HG03060 (cell line): ENCODE data around the gene MAML3.
A peak's percentile ranks its signal among the peaks of the same experiment; 100 is the strongest.
"Not testable (repeated sequence)": the region's sequence is repeated elsewhere in the genome, so short reads cannot be mapped to it uniquely, and the experiment has no call there.

Source experiments
- ATAC-seq: cut with Tn5 transposase; IDR thresholded peaks from one replicate; pipeline ENCODE4 v1.9.1; 2021; ENCODE audit warnings: low read depth, moderate number of reproducible peaks; ENCODE audit not compliant: unreplicated experiment

The MAML3 gene

DNA sequence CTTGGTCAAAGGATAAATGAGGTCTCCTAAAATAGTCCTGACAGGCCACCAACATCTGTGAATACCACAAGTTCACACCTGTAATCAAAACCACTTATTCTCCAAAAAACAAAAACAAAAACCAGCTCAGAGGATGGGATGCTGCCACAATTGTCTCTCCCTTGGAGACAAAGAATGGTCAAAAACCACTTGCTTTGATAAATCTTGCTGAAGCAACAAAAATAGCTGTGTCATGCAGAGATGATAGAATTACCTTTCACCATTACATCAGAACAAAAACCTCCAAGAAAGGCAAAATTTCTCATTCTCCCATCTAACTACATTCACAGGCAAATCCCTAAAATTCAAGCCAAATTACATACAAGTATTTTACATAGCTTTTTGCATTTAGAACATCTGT is 180.4 kb downstream of the MAML3 start:
- no peak for ATAC-seq

GRCh38 chr4:139973015-139973414 is 181.0 kb downstream of the MAML3 start:
- no peak for ATAC-seq

GRCh38 chr4:139972305-139972704 is 181.7 kb downstream of the MAML3 start:
- no peak for ATAC-seq

DNA sequence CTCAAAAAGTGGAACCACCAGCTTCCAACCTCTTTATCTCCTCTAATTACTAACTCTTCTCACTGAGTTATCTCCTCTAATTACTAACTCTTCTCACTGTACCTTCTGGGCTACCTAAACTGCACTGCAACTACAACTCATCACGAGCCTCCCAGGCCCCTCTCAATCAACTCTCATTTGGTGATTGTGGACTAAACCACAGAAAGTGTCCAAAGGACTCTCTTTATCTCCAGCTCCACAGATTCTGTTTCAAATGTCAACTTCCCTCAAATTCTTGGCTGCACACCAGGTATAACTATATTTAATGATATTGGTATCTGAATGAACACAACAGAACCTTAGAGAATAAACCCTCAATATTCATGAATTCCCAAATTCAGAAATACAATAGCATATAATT is 182.9 kb downstream of the MAML3 start:
- ATAC-seq: no peak

DNA sequence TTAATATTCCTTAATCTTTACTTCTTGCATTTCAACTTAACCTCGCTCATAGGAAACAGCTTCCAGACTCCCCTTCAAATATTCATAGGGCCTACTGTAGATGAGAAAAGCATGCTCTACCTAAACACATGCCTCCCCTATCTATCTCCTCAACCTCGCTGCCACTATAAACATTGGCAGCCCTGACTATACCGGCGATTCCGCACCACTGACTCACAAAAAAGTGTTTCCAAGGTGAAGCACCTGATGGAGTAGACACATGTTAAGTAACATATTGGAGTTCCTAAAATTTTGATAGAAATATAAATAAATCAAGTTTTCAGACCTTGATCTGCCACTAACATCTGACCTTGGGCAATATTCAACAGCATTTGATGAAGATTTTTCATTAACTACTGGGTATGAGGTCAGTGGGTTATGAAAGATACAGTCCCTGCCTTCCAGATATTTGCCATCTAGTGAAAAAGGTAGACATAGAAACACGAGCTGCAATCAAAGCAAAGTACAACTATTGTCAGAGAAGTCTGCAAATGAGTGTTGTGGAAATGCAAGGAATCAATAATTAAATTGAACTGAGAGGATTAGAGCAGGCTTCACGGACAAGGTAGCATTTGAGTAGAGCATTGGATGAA is 184.2 kb downstream of the MAML3 start:
- no peak for ATAC-seq

DNA sequence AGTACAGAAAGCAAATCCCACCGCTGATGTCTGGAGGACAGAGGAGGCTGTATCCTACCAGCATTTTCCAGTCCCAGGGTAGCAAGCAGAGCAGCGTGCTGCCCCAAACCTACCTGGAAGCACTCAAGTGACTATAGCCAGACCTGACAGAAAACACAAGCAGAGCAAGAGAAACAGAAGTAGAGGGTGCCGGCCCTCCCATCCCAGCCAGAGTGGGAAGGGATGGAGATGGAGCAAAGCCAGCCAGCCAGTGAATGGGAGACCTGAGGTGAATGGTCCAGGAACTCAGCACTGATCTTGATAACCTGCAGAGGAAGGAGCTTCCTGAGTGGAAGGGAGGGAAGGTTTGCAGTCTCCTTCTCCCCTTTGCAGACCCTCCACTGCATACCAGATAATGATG is 185.2 kb downstream of the MAML3 start:
- no peak for ATAC-seq

- no peak for ATAC-seq
Observed at GRCh38 chr4:139966383-139966782, 187.6 kb downstream of the MAML3 start.

- no peak for ATAC-seq
Observed at GRCh38 chr4:139965789-139966188, 188.2 kb downstream of the MAML3 start.

DNA sequence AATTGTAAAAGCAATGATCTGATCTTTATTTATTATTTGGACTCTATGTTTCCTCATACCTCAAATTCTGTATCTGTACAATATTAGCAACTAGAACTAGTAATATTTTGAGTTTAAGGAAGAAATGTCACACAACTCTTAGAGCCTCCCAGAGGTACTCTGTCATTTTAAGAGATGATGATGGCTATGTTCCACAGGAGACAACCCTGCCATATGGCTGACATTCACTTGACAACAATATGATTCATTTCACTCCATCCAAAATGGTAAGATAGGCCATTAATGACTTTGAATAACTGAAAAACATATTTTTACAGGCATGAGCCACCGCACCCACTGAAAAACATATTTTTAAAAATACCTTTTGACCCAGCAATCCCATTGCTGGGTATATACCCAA is 190.3 kb downstream of the MAML3 start:
- no peak for ATAC-seq

DNA sequence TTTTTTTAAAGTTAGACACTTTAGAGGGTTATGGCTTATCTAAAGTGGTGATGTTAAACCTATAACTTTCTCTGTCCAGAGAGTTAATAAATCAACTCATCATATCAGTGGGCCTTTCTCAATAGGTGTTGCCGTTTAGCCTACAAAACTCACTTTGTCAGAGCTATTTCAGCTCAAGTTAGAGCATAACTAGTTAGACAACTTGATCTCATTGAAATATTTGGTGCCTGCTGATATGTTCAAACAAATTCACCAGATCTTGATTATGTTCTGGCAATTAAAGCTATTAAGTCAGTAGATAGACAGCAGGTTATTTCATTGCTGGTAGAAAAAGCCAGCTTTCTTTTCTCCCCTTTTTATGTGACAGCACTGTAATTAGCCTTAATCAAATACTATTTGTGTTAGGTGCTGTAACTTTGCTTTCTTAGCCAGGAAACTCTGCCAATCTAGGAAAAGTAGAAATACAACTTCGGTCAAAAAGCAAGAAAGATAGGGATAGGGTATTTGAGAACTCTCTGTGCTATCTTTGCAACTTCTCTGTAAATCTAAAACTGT is 191.8 kb downstream of the MAML3 start:
- ATAC-seq: no peak

DNA sequence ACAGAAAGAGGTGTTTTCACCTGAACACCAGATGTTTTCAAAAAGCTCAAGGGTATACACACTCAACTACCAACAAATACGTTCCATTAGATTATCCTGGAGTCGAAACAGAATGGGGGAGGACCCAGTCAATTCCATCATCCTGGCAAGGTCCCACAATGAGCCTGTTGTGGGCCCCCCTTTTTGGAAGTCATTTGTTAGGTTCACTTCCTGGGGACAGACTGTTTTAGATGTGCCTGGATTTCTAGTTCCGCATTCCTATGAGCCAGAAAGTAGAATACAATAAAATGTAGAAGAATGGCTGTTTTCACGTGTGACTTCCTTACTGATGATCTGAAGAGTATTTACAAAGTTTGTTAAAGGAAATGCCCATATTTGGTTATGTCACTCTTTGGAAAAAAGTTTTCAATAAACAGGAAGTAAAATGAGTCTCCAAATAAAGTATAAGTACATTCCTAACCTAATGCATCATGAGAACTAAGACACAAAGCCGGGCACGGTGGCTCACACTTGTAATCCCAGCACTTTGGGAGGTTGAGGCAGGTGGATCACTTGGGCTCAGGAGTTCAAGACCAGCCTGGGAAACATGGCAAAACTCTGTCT is 192.5 kb downstream of the MAML3 start:
- no peak for ATAC-seq

GRCh38 chr4:139959396-139959795 is 194.6 kb downstream of the MAML3 start:
- no peak for ATAC-seq

- no peak for ATAC-seq
Observed at GRCh38 chr4:139958739-139959098, 195.3 kb downstream of the MAML3 start.

DNA sequence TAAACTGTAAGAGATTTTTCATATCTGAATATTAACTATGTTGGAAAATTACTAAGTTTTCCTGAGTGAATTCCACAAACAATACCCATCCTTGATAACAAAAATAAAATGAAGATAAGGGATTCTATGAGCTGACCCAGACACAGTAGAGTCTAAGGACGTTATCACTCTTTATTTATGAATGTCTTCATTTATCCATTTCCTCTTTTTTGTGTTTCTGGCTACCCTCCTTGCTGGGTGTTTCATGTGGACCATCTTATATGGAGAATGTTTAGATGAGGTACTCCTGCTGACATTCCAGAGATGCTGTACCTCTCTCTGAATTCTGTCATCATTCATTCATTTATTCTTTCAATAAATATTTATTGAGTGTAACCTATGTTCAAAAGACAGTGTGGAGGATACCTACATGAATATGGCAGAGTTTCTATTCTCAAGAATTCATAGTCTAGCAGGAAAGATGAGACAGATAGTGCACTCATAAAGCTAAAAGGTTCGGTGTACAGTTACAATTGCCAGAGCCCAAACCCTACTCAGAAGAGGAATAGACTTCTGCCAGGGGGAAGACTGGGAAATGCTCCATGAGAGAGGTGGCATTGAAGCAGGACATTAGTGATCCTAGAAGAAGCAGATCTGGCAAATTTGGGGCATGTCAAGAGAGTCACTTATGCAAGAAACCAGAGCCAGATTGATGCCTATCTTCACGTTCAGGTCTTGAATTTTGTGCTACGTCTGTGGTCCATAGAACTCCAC is 195.8 kb downstream of the MAML3 start:
- ATAC-seq: no peak

DNA sequence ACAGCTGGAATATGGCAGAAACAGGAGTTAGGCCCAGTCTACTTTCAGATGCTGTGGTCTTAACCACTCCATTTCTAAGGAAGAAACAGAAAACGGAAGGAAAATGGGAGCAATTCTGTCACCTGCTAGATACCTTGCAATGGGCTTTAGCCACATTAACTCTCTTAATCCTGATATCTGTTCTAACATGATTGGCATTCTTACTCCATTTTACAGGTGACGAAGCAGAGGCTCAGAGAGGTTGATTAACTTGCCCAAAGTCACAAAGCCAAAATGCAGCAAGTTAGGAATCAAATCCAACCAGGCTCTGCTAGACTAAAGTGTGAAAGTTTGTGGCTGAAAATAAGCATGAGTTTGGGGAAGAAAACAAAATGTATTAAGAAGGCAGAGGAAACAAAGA is 196.9 kb downstream of the MAML3 start:
- ATAC-seq: no peak

GRCh38 chr4:139956507-139957017 is 197.4 kb downstream of the MAML3 start:
- no peak for ATAC-seq

DNA sequence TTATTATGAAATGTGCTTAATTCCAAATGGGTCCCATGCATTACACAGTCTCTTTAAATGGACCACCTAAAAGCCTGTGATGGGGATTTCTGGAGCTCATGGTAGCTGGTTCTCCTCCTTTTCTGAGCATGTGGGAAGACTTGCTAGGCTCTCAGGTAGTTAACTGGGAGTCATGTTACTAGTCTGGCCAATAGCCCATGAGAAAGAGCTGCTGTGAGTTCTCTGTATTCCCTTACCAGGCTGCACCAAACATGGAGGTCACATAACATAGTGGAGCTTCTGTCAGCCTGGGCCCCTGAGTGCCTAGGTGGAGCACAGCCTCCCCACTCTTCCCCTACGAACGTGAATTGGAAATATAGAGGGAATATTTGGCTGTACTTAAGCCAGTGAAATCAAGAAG is 198.4 kb downstream of the MAML3 start:
- no peak for ATAC-seq

DNA sequence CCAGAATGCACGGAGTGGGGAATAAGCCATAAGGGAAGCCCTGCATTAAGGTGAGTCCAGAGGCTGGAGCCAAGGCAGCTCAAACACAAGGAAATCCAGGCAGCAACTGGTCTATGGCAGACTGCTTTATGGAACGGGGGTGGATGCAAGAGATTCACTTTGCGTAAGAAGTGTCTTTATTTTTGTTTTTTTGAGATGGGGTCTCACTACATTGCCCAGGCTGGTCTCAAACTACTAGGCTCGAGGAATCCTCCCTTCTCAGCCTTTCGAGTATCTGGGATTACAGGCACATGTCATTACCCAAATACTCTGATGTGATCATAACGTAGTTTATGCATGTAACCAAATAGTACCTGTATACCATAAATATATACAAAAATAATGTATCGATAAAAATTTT is 199.5 kb downstream of the MAML3 start:
- no peak for ATAC-seq

GRCh38 chr4:139951021-139951420 is 203.0 kb downstream of the MAML3 start:
- no peak for ATAC-seq

DNA sequence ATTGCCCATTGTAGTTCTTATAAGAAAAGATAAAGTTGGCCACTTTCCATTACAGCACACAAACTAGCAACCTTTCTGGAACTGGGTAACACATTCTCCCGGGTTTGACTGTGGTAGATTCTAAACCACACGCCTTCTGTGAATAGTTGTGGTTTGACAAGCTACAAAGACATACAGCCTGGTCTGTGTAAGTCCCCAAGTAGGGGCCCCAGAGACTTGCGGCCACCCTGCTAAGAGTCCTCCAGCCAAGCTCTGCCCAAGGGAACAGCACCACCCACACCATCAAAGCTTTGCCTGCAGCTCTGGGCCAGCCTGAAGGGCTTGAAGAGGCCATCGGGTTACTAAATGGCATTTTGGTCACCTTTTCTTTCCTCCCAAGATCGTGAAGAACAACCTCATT is 203.4 kb downstream of the MAML3 start:
- ATAC-seq: peak; percentile 90

DNA sequence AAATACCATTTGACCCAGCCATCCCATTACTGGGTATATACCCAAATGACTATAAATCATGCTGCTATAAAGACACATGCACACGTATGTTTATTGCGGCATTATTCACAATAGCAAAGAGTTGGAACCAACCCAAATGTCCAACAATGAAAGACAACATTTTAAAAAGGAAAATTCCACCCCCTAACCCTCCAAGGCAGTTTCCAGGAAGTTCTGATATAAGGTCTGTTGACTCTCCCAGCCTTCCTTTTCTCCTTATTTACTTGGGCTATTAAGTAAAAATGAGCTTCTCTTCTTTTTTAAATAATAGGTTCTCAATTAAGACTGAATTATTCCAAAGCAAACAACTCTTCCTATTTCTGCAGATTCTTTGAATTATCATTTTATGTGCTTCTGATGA is 209.1 kb downstream of the MAML3 start:
- not testable (repeated sequence) for ATAC-seq

DNA sequence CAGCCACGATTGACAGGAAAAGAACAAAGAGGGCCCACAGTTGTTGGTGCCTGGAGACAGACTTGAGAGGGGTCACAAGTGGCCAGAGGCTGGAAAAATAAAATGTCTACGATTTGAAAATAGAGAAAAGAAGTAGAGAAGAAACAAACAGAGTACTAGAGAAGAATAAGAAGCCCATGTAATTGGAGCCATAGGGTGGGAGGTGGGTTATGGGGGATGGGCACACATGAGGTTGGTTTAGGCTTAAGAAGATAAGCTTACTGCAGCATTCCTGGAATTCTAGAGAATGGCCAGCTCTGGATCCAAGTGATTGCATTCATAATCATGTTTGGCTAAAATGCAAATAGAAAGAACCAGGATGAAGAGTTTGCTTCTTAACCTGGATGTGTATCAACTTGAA is 210.7 kb downstream of the MAML3 start:
- no peak for ATAC-seq
